Kidney (tissue), 14 donors: ENCODE measurements around the gene LRRC55. TPM values are rescaled to one million over a fixed set of nuclear protein-coding genes. Genes with fewer than 3 reads are reported as not detected.

ENCODE experiments used
- DNase-seq, 5 donors: peaks; one replicate each; pipeline ENCODE4 v3.0.0-alpha.2; 2013 to 2020
- FAIRE-seq: peaks from 2 replicates; lab custom pipeline; 2012; peaks lifted over from hg19 to GRCh38; lab: Jason Lieb, UNC
- H3K27ac ChIP-seq, 2 donors: one replicate each; pipeline ENCODE4 v1.7.0; 2013; ENCODE audit warnings: low read depth in 2 of 2, low read length in 2 of 2, inconsistent platforms in 1 of 2
- H3K27me3 ChIP-seq: one replicate; pipeline ENCODE4 v1.7.1; 2013; ENCODE audit warnings: low read length, inconsistent platforms; ENCODE audit not compliant: control insufficient read depth, insufficient read depth
- H3K36me3 ChIP-seq, 3 donors: one replicate each; pipeline versions ENCODE4 v1.7.0 to v1.7.1; 2013; ENCODE audit warnings: low read length in 3 of 3, control low read depth in 1 of 3, inconsistent platforms in 1 of 3; ENCODE audit not compliant: insufficient read depth in 3 of 3, control insufficient read depth in 2 of 3
- H3K4me1 ChIP-seq, 3 donors: one replicate each; pipeline versions ENCODE4 v1.7.0 to v1.7.1; 2013; ENCODE audit warnings: low read length in 3 of 3, inconsistent platforms in 1 of 3, low read depth in 1 of 3; ENCODE audit not compliant: control insufficient read depth in 2 of 3, insufficient read depth in 2 of 3
- H3K4me3 ChIP-seq, 3 donors: one replicate each; pipeline versions ENCODE4 v1.7.0 to v1.8.1; 2013; ENCODE audit warnings: low read length in 3 of 3, control low read depth in 1 of 3, inconsistent platforms in 1 of 3
- H3K9ac ChIP-seq, 3 donors: one replicate each; pipeline versions ENCODE4 v1.7.0 to v1.7.1; 2013; ENCODE audit warnings: low read length in 3 of 3, control low read depth in 1 of 3, inconsistent platforms in 1 of 3
- H3K9me3 ChIP-seq, 3 donors: one replicate each; pipeline versions ENCODE4 v1.7.0 to v1.7.1; 2013; ENCODE audit warnings: low read length in 3 of 3, control low read depth in 1 of 3, inconsistent platforms in 1 of 3; ENCODE audit not compliant: control insufficient read depth in 2 of 3, insufficient read depth in 1 of 3
- CTCF ChIP-seq: IDR thresholded peaks from 3 replicates; pipeline ENCODE4 v1.5.1; 2012; ENCODE audit warnings: mild to moderate bottlenecking, moderate library complexity, borderline replicate concordance; ENCODE audit not compliant: insufficient read depth; ENCODE audit errors: extremely low read depth
- intact Hi-C: fragments of 100-400 bp; cut with DNase I; formaldehyde crosslinking; loops from one replicate; pipeline ENCODE4 v1.11.1; 2022
- polyA plus RNA-seq: library from polyadenylated mRNA; stranded (reverse); fragments of 350-450 nt; fragmentation: Illumina TruSeq; extraction: RNeasy Lipid Tissue Mini Kit (QIAGEN cat#74804); gene quantifications from one replicate; pipeline ENCODE4 v1.2.3, GENCODE V29; 2014; ENCODE audit warnings: low read depth, low replicate concordance; ENCODE audit not compliant: insufficient read depth
- total RNA-seq: library from RNA; stranded (reverse); fragmentation: NEBNext Ultra II Directional; extraction: Animal tissue kit (Norgen Biotek cat#: 25700); gene quantifications from one replicate; pipeline ENCODE4 v1.2.1, GENCODE V29; 2021
- donor health status: control.
- donor health status: control.
- donor health status: control.
- donor health status: control.
- donor health status: control.
- donor health status: DM: yes; HTN: yes; CAD: no.
- donor health status: Normal renal cell carcinoma (clear cell type).

The LRRC55 gene
- total and polyA plus RNA-seq, 2 donors from 2014 or later = 0.09 TPM; not detected in 1

GRCh38 chr11:57240007-57240406 lies 58.3 kb downstream of the LRRC55 start:
- Histone ChIP-seq H3K36me3 (no peaks in the 10 kb centered on the region), H3K9me3 (no peaks in the 10 kb centered on the region), H3K27ac (no peak overlapping the region), H3K9ac (no peak overlapping the region), H3K27me3 (no peaks in the 10 kb centered on the region), H3K4me1 (peaks cover 0 to 3% (median 0%) of the 10 kb centered on the region in 3 donors), H3K4me3 (no peak overlapping the region)
- intact Hi-C loops = no loop called here
- TF ChIP-seq CTCF = no peak
- FAIRE-seq = no peak
- DNase-seq = no peak

- intact Hi-C loops = no loop called here
- Histone ChIP-seq H3K27ac (no peak overlapping the region), H3K4me3 (no peak overlapping the region), H3K4me1 (peaks cover 0 to 6% (median 0%) of the 10 kb centered on the region in 3 donors), H3K27me3 (no peaks in the 10 kb centered on the region), H3K36me3 (no peaks in the 10 kb centered on the region), H3K9ac (no peak overlapping the region), H3K9me3 (no peaks in the 10 kb centered on the region)
- TF ChIP-seq CTCF = no peak
- FAIRE-seq (no peak), DNase-seq (no peak)
Observed at GRCh38 chr11:57240757-57241156, 59.0 kb downstream of the LRRC55 start.

Other genes with a start within 250 kb of the LRRC55 start
- gene OR5AK2, start 193.0 kb upstream of the LRRC55 start, total RNA-seq = not detected
- not detected for gene OR5AK2, start 193.0 kb upstream of the LRRC55 start, polyA plus RNA-seq
- 5.3 TPM for gene APLNR, start 55.3 kb downstream of the LRRC55 start, total RNA-seq
- 16.6 TPM for gene APLNR, start 55.3 kb downstream of the LRRC55 start, polyA plus RNA-seq
- gene TNKS1BP1, start 143.0 kb downstream of the LRRC55 start, total RNA-seq = 206 TPM
- 53.3 TPM for gene TNKS1BP1, start 143.0 kb downstream of the LRRC55 start, polyA plus RNA-seq
- gene SSRP1, start 153.9 kb downstream of the LRRC55 start, total RNA-seq = 78.5 TPM
- gene SSRP1, start 153.9 kb downstream of the LRRC55 start, polyA plus RNA-seq = 44.5 TPM
- gene P2RX3, start 156.4 kb downstream of the LRRC55 start, total RNA-seq = not detected
- not detected for gene P2RX3, start 156.4 kb downstream of the LRRC55 start, polyA plus RNA-seq
- not detected for gene PRG3, start 199.2 kb downstream of the LRRC55 start, total RNA-seq
- not detected for gene PRG3, start 199.2 kb downstream of the LRRC55 start, polyA plus RNA-seq
- 0.22 TPM for gene PRG2, start 208.7 kb downstream of the LRRC55 start, total RNA-seq
- gene PRG2, start 208.7 kb downstream of the LRRC55 start, polyA plus RNA-seq = not detected
- gene SLC43A3, start 245.2 kb downstream of the LRRC55 start, total RNA-seq = 39.8 TPM
- gene SLC43A3, start 245.2 kb downstream of the LRRC55 start, polyA plus RNA-seq = 6.0 TPM